SW 1271 (cell line): ENCODE results near the gene GRWD1.

Source experiments
- DNase-seq, 2 experiments: peaks; one replicate each; lab custom pipeline; 2025; lab: John Stamatoyannopoulos, UW

Gene GRWD1

DNA sequence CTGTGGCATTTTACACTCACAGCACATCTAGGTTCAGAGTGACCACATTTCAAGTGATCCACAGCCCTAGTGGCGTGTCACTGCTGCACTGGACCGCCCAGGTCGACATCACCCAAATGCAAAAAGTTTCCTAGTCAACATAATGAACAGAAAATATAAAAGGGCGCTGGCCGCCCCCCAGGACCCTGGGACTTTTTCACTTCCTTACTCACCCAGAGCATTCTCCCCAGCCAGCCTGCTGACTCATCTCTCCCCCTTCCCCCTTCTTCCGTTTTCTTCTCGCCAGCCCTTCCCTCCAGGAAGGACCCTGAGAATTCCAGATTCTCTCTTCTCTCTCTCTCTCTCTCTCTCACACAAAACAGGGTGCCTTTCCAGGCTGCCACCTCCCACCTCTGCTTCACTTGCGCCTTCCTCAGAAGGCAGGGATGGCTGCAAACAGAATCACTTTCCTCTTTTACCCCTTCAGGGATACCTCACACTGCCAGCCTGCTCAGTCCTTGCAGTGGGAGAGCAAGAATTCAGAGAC is 21.0 kb upstream of the GRWD1 start:
- DNase-seq, result no peak

GRCh38 chr19:48428670-48429069 is 17.1 kb upstream of the GRWD1 start:
- DNase-seq, result no peak

DNA sequence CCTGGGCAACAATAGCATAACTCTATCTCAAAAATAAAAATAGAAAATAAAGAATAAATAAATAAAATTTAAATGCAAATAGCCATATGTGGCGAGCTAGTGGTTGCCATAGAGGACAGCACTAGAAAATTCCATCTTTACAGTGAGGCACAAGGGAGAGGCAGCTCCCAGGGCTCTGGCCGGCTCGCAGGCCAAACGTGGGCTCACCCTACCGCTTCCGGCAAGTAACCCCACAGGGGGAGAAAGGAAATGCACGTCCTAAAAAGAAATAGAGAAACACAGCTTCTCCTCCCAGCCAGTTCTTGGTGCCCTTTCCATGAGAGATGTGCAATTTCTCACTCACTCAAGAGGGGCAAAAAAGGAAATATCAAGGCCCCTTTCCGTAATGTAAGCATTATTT is 12.4 kb upstream of the GRWD1 start:
- no peak for DNase-seq

DNA sequence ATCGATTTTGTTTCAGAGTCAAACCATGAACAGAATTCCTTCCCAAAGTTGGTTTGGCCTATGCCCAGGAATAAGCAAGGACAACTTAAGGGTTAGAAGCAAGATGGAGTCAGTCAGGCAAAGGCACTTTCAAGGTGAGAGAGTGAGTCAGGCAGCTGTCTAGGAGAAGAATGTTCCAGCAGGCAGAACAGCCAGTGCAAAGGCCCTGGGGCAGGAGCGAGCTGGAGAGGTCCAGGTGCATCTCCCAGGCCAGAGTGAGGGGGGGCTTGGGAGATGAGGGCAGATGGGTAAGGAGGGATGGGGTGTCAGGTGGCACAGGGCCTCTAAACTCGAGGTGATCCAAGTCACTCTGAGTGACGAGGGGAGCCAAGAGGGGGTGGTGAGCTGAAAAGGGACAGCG is 9.2 kb upstream of the GRWD1 start:
- no peak for DNase-seq

DNA sequence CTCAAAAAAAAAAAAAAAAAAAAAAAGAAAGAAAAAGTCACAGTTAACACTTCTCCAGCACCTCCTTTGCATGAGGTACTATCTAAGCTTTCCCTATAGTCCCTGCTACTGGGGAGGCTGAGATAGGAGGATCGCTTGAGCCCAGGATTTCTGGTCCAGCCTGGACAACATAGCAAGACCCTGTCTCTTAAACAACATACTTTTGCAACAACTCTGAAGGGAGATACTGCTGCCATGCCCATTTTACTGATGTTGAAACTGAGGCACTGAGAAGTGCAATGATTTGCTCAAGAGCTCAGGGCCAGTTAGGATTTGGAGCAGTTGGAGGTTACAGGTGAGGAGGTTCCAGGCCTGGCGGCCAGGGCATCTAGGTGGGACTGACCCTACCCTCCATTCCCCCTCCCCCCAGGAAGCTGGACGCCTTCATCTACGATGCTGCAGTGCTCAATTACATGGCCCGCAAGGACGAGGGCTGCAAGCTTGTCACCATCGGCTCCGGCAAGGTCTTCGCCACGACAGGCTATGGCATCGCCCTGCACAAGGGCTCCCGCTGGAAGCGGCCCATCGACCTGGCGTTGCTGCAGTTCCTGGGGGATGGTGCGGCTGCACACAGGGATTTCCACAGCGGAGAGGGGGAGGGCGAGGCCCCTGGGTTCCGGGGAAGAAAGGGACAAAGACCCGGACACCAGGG is 4.3 kb upstream of the GRWD1 start:
- DNase-seq, result no peak

DNA sequence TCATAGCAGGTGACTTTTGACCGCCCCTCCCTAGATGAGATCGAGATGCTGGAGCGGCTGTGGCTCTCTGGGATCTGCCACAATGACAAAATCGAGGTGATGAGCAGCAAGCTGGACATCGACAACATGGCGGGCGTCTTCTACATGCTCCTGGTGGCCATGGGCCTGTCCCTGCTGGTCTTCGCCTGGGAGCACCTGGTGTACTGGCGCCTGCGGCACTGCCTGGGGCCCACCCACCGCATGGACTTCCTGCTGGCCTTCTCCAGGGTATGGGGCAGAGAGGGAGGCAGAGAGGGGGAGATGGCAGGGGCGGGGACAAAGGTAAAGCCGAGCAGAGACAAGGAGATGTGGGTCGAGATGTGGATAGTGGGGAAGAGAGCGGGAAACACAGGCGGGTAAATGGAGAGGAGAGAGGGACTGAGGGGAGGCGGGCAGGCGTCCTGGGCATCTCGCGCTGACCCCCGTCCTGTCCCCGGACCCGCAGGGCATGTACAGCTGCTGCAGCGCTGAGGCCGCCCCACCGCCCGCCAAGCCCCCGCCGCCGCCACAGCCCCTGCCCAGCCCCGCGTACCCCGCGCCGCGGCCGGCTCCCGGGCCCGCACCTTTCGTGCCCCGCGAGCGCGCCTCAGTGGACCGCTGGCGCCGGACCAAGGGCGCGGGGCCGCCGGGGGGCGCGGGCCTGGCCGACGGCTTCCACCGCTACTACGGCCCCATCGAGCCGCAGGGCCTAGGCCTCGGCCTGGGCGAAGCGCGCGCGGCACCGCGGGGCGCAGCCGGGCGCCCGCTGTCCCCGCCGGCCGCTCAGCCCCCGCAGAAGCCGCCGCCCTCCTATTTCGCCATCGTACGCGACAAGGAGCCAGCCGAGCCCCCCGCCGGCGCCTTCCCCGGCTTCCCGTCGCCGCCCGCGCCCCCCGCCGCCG is 3.4 kb upstream of the GRWD1 start:
- DNase-seq, result no peak

DNA sequence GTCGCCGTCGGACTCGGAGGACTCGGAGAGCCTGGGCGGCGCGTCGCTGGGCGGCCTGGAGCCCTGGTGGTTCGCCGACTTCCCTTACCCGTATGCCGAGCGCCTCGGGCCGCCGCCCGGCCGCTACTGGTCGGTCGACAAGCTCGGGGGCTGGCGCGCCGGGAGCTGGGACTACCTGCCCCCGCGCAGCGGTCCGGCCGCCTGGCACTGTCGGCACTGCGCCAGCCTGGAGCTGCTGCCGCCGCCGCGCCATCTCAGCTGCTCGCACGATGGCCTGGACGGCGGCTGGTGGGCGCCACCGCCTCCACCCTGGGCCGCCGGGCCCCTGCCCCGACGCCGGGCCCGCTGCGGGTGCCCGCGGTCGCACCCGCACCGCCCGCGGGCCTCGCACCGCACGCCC is 2.5 kb upstream of the GRWD1 start:
- no peak for DNase-seq

- no peak for DNase-seq
These were observed 2.1 kb upstream of the GRWD1 start for GRCh38 chr19:48443731-48444128.

DNA sequence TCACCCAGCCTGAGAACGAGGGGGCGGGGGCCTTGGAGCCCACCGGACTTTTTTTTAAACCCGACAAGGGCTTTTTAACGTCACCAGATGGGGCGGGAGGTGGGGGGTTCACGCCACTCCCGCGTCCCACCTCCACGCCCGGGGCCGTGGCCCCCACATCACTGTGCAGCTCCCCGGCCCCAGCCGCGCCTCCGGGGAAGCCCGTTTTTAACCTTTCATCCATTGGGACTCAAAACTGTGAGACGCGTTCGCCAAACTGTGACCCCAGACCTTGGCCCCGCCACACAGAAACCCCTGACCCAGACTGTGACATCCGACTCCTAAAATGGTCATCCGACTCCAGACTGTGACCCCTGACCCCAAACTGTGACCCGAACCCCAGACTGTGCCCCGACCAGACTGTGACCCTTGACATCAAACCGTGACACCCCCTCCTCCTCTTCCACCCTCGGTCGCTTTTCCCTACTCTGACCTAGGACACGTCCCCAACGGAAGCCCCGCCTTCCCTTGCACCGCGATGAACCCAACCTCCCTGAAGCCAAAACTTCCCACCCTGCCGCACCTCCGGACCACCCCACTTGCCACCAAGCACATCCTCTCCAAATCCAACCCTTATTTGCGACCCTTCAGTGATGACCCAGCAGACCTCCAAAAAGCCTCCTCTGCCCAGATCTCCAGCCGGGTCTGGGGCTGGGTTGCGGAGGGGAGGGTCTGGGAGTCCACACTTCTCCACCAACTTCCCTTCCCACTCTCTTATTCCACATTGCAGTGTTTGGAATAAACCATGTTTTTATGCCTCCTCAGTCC is 1.5 kb upstream of the GRWD1 start:
- DNase-seq, result no peak

DNA sequence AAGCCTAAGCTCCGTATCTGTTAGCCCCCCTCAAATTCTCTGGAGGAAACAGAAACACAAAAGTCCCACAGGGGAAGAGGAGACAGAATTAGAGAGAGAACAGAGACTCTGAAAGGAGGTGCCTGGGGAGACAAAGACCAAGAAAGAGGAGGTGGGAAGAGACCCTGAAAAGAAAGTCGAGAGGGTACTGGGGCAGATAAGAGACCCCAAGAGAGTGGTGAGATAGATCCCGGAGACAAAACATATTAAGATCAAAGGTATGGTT is 915 bp upstream of the GRWD1 start:
- no peak for DNase-seq

GRCh38 chr19:48445256-48445605 is 552 bp upstream of the GRWD1 start:
- peak in 1 of 2 experiments; percentile 93 for DNase-seq

DNA sequence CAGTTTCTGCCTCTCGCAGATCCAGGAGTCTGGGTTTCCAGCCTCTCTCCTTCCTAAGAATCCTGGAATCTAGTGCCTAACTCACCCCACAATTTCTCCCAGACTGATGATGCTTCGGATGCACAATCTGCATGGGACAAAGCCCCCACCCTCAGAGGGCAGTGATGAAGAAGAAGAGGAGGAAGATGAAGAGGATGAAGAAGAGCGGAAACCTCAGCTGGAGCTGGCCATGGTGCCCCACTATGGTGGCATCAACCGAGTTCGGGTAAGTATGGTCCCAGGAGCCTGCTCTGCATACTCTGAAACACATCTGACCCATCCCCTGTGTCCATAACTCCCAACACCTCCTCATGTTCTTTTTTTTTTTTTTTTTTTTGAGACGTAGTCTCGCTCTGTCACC is 796 bp downstream of the GRWD1 start:
- DNase-seq, result no peak

DNA sequence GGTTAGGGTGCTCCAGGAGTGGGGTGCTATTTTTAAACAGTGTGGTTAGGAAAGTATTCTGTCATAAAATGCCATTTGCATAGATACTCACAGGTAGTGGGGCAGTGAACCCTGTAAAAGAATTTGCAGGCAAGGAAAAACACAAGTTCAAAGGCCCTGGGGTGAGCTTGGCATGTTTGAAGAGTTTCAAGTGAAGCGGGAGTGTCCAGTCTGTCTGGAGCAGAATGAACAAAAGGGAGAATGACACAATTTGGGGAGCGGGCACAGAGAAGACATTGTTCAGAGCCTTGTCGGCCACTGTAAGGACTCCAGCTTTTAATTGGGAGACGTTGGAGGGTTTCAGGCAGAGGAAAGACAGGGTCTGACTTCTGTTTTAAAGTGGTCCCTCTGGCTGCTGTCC is 2.8 kb downstream of the GRWD1 start:
- DNase-seq, result no peak

- no peak for DNase-seq
These were observed 4.7 kb downstream of the GRWD1 start for GRCh38 chr19:48450441-48450840.

GRCh38 chr19:48450863-48451262 is 5.1 kb downstream of the GRWD1 start:
- DNase-seq, result no peak

DNA sequence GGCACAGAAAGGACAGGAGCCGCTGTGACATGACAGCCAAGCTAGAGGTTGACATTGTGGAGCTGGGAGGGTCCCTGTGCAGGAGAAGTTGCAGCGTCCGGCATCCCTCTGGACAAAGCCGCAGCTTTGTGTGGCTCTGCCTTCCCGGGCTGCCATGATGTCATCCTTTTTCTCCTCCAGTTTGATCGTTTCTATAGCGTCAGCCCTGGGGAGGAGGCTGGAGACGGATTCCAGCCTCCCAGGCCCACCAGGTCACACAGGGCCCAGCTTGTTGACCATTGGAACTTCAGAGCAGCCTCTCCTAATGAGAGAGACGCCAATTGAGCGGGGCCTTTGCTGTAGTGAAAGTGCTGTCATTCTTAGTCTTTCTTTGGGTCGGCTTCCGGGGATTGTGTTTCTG is 5.8 kb downstream of the GRWD1 start:
- no peak for DNase-seq

GRCh38 chr19:48452289-48453190 is 6.8 kb downstream of the GRWD1 start:
- no peak for DNase-seq

- DNase-seq, result no peak
These were observed 8.5 kb downstream of the GRWD1 start for GRCh38 chr19:48454150-48454730.

- DNase-seq, result no peak
These were observed 9.6 kb downstream of the GRWD1 start, which contains the start of gene KCNJ14 for GRCh38 chr19:48455171-48455907. TSS of gene KCNJ14 (plus strand) at chr19:48455574. CDS start at chr19:48461725, 6,151 bp downstream.

- DNase-seq, result no peak
These were observed 10.3 kb downstream of the GRWD1 start for GRCh38 chr19:48455908-48456562.
